Upper lobe of left lung (tissue), 4 donors: Measurements from ENCODE around the gene SERPINB11.

Experiments
- CTCF ChIP-seq, 6 experiments: fragments of 450-650 bp in 4 of 6; fragments of 200-600 bp in 2 of 6; sonication (generic) in 2 of 6; IDR thresholded peaks; one replicate each; pipeline ENCODE4 v1.5.1; 2016 to 2019; ENCODE audit warnings: antibody characterized with exemption in 6 of 6
- EP300 ChIP-seq, 4 donors: sonication (generic); formaldehyde crosslinking; IDR thresholded peaks; one replicate each; pipeline ENCODE4 v1.5.1; 2017; ENCODE audit warnings: antibody characterized with exemption in 4 of 4, control low read depth in 2 of 4
- POLR2A ChIP-seq, 4 donors: fragments of 450-650 bp; IDR thresholded peaks; one replicate each; pipeline ENCODE4 v1.5.1; 2016 to 2017; ENCODE audit warnings: antibody characterized with exemption in 4 of 4, mild to moderate bottlenecking in 2 of 4

- TF ChIP-seq CTCF (IDR thresholded peaks at IDR 0.05) = no peak
- no peak for TF ChIP-seq POLR2A (IDR thresholded peaks at IDR 0.05)
- TF ChIP-seq EP300 (IDR thresholded peaks at IDR 0.05) = no peak
Measured at GRCh38 chr18:63708650-63709049, 5.9 kb downstream of the SERPINB11 start.
